Skin of body (tissue), 2 donors: ENCODE measurements around the gene SFMBT2. TPM values are rescaled to one million over a fixed set of nuclear protein-coding genes. Genes with fewer than 3 reads are reported as not detected.
"Not testable (repeated sequence)": the region's sequence is repeated elsewhere in the genome, so short reads cannot be mapped to it uniquely, and the experiment has no call there.

Experiments used
- DNase-seq: peaks from one replicate; lab custom pipeline; 2025; lab: John Stamatoyannopoulos, UW
- total RNA-seq: library from RNA; depleted of rRNA; stranded (reverse); fragments of >200 nt; gene quantifications from one replicate; pipeline ENCODE4 v1.2.3, GENCODE V29; 2014

SFMBT2 gene
- total RNA-seq, 1 donor from 2014 or later: 5.8 TPM

- peak; percentile 79 for DNase-seq
Measured at GRCh38 chr10:7300384-7300971, 110.4 kb downstream of the SFMBT2 start.

GRCh38 chr10:7299601-7300325 is 111.1 kb downstream of the SFMBT2 start:
- not testable (repeated sequence) for DNase-seq

GRCh38 chr10:7298495-7298894 is 112.3 kb downstream of the SFMBT2 start:
- DNase-seq: no peak

GRCh38 chr10:7297094-7297493 is 113.7 kb downstream of the SFMBT2 start:
- no peak for DNase-seq

- no peak for DNase-seq
Measured at GRCh38 chr10:7296648-7297047, 114.2 kb downstream of the SFMBT2 start.

GRCh38 chr10:7296076-7296475 is 114.8 kb downstream of the SFMBT2 start:
- DNase-seq: no peak

- DNase-seq: no peak
Measured at GRCh38 chr10:7293378-7293920, 117.4 kb downstream of the SFMBT2 start.

GRCh38 chr10:7291487-7292270 is 119.2 kb downstream of the SFMBT2 start:
- no peak for DNase-seq

- no peak for DNase-seq
Measured at GRCh38 chr10:7288060-7288690, 122.7 kb downstream of the SFMBT2 start.

GRCh38 chr10:7287377-7287776 is 123.5 kb downstream of the SFMBT2 start:
- no peak for DNase-seq

GRCh38 chr10:7285522-7286322 is 125.1 kb downstream of the SFMBT2 start:
- no peak for DNase-seq

GRCh38 chr10:7283246-7283645 is 127.6 kb downstream of the SFMBT2 start:
- DNase-seq: no peak

GRCh38 chr10:7282457-7282856 is 128.4 kb downstream of the SFMBT2 start:
- DNase-seq: no peak

GRCh38 chr10:7281429-7281828 is 129.4 kb downstream of the SFMBT2 start:
- DNase-seq: no peak

GRCh38 chr10:7279303-7279702 is 131.5 kb downstream of the SFMBT2 start:
- no peak for DNase-seq

GRCh38 chr10:7277867-7278266 is 133.0 kb downstream of the SFMBT2 start:
- DNase-seq: no peak

- DNase-seq: no peak
Measured at GRCh38 chr10:7277432-7277831, 133.4 kb downstream of the SFMBT2 start.

- no peak for DNase-seq
Measured at GRCh38 chr10:7275761-7276440, 134.9 kb downstream of the SFMBT2 start.

GRCh38 chr10:7274293-7274692 is 136.5 kb downstream of the SFMBT2 start:
- DNase-seq: no peak

- DNase-seq: no peak
Measured at GRCh38 chr10:7272008-7272407, 138.8 kb downstream of the SFMBT2 start.
